H1 (cell line): ENCODE data around the gene BEST1.

Experiments
- CBX5 ChIP-seq: fragments of 300-800, 300-1000 bp; sonication (generic); IDR thresholded peaks from 2 replicates; pipeline ENCODE4 v1.7.1; 2016; ENCODE audit warnings: antibody characterized with exemption, low read length, low read depth
- CEBPB ChIP-seq: IDR thresholded peaks from 2 replicates; pipeline ENCODE4 v1.6.1; 2012; ENCODE audit warnings: low read depth, low read length
- POLR2A ChIP-seq, 2 experiments: IDR thresholded peaks; 1 replicate in 1 of 2; 2 replicates in 1 of 2; pipeline ENCODE4 v1.6.1; 2011; ENCODE audit warnings: low read depth in 2 of 2, low read length in 2 of 2, mild to moderate bottlenecking in 2 of 2; ENCODE audit errors: control extremely low read depth in 1 of 2
- POLR2AphosphoS5 ChIP-seq: IDR thresholded peaks from 2 replicates; pipeline ENCODE4 v1.6.1; 2011; ENCODE audit warnings: low read depth, low read length
- SP1 ChIP-seq: IDR thresholded peaks from 2 replicates; pipeline ENCODE4 v1.6.1; 2011; ENCODE audit warnings: low read depth, low read length
- SRF ChIP-seq: IDR thresholded peaks from 2 replicates; pipeline ENCODE4 v1.6.1; 2011; ENCODE audit warnings: mild to moderate bottlenecking, low read depth, low read length, moderate library complexity
- SUZ12 ChIP-seq: fragments of 200-600 bp; sonication (generic); IDR thresholded peaks from 2 replicates; pipeline ENCODE4 v1.6.1; 2012; ENCODE audit warnings: mild to moderate bottlenecking, inconsistent platforms, low read length, moderate library complexity, mixed read lengths
- TAF1 ChIP-seq: IDR thresholded peaks from 2 replicates; pipeline ENCODE4 v1.6.1; 2011; ENCODE audit warnings: mild to moderate bottlenecking, low read depth, low read length
- TBP ChIP-seq: IDR thresholded peaks from 2 replicates; pipeline ENCODE4 v1.6.1; 2011; ENCODE audit warnings: low read depth, low read length, improper control_type of control experiment
- ZNF274 ChIP-seq: IDR thresholded peaks from 2 replicates; pipeline ENCODE4 v1.7.0; 2012; ENCODE audit warnings: low read length, borderline replicate concordance; ENCODE audit errors: extremely low read depth
- TF ChIP-seq, protein P1 (sequence below), 3 experiments: IDR thresholded peaks; 1 replicate in 2 of 3; 2 replicates in 1 of 3; pipeline versions ENCODE4 v1.5.1 to v1.6.1; 2011; ENCODE audit warnings: low read length in 3 of 3, mild to moderate bottlenecking in 3 of 3, inconsistent platforms in 2 of 3, low read depth in 1 of 3, moderate library complexity in 1 of 3; ENCODE audit not compliant: insufficient read depth in 1 of 3; ENCODE audit errors: control extremely low read depth in 1 of 3
- TF ChIP-seq, protein P2 (sequence below): IDR thresholded peaks from 2 replicates; pipeline ENCODE4 v1.6.1; 2011; ENCODE audit warnings: low read length, improper control_type of control experiment

DNA sequence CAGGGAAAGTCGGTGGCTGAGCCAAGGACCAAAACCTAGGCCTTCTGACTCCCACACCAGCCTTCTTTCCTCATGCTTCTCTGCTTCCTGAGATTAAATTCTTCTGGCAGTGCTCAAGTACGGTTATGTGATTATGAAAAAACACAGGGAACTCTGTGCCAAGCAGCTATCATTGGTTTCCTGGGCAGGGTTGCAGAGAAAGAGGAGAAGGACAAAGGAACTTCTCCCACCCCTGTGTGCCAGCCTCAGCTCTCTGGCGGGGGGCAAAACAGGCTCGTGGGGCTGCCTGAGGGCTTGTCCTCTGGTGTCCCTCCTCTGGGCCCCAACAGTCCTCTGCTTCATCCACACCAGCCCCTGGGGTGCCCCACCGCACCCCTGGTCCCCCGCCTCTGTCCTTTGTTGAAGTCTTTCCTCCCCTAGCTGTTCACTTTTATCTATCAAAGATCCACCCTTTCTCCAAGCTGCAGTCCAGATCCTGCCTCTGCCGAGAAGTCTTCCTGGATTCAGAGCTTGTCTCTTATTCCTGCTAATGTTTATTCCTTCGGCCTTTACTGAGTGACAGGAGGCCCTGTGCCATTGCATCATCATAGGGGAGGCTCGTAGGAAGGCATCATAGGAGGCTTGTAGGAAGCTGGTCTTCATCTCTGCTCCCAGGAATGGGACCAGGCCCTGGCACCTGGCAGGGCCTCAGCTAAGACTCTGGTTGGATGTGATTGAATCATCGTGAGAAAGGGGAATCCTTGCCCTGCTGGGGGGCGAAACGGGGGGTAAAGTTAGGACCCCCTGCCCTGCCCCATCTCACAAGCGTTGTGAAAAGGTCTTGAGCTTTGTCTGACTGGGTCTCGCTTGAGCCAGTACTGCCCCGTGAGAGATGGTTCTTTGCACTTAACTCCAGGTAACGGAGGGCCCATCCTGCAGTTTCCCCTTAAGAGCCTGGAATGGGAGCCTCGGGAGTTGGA, 28.8 kb downstream of the BEST1 start:
- TF ChIP-seq ZNF274 (no peak), SRF (no peak), CBX5 (no peak), TAF1 (no peak), TBP (no peak), SUZ12 (no peak), POLR2AphosphoS5 (no peak), SP1 (no peak), POLR2A (IDR thresholded peaks at IDR 0.05; ENCODE audit: control extremely low read depth in 1 of 2, low read depth in 2 of 2, low read length in 2 of 2) (no peak), CEBPB (peak; percentile 30; the same call in 1 of the 2 replicates)
- TF ChIP-seq, protein P1, sequence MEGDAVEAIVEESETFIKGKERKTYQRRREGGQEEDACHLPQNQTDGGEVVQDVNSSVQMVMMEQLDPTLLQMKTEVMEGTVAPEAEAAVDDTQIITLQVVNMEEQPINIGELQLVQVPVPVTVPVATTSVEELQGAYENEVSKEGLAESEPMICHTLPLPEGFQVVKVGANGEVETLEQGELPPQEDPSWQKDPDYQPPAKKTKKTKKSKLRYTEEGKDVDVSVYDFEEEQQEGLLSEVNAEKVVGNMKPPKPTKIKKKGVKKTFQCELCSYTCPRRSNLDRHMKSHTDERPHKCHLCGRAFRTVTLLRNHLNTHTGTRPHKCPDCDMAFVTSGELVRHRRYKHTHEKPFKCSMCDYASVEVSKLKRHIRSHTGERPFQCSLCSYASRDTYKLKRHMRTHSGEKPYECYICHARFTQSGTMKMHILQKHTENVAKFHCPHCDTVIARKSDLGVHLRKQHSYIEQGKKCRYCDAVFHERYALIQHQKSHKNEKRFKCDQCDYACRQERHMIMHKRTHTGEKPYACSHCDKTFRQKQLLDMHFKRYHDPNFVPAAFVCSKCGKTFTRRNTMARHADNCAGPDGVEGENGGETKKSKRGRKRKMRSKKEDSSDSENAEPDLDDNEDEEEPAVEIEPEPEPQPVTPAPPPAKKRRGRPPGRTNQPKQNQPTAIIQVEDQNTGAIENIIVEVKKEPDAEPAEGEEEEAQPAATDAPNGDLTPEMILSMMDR (IDR thresholded peaks at IDR 0.05; ENCODE audit: control extremely low read depth in 1 of 3, insufficient read depth in 1 of 3, low read depth in 1 of 3, low read length in 3 of 3): no peak
- TF ChIP-seq, protein P2, sequence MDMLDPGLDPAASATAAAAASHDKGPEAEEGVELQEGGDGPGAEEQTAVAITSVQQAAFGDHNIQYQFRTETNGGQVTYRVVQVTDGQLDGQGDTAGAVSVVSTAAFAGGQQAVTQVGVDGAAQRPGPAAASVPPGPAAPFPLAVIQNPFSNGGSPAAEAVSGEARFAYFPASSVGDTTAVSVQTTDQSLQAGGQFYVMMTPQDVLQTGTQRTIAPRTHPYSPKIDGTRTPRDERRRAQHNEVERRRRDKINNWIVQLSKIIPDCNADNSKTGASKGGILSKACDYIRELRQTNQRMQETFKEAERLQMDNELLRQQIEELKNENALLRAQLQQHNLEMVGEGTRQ: no peak
